Gastrocnemius medialis (tissue), 4 donors: ENCODE measurements around the gene FFAR1. TPM values are rescaled to one million over a fixed set of nuclear protein-coding genes. Genes with fewer than 3 reads are reported as not detected.

ENCODE experiments used
- ATAC-seq, 2 donors: fragments of 150-250 bp; one replicate each; pipeline ENCODE4 v1.9.1; 2016
- DNase-seq, 2 donors: peaks; one replicate each; pipeline ENCODE4 v3.0.0-alpha.2; 2019
- H3K27ac ChIP-seq, 4 donors: fragments of 200-600 bp; sonication (generic); 1 replicate in 1 of 4; 2 replicates in 3 of 4; pipeline ENCODE4 v1.5.1; 2016 to 2018; ENCODE audit warnings: mild to moderate bottlenecking in 2 of 4, moderate library complexity in 1 of 4
- H3K27me3 ChIP-seq, 3 donors: fragments of 200-600 bp; sonication (generic) in 2 of 3; 1 replicate in 1 of 3; 2 replicates in 2 of 3; pipeline versions ENCODE4 v1.5.1 to v1.6.0; 2016 to 2019; ENCODE audit warnings: mild to moderate bottlenecking in 1 of 3, moderate library complexity in 1 of 3
- H3K36me3 ChIP-seq, 2 donors: fragments of 200-600 bp; sonication (generic) in 1 of 2; one replicate each; pipeline ENCODE4 v1.5.1; 2017 to 2018
- H3K4me1 ChIP-seq, 2 donors: fragments of 200-600 bp; sonication (generic) in 1 of 2; one replicate each; pipeline ENCODE4 v1.5.1; 2016 to 2017; ENCODE audit warnings: mild to moderate bottlenecking in 2 of 2
- H3K4me3 ChIP-seq, 4 donors: fragments of 200-600 bp; sonication (generic) in 3 of 4; 1 replicate in 1 of 4; 2 replicates in 3 of 4; pipeline ENCODE4 v1.5.1; 2016 to 2019; ENCODE audit warnings: mild to moderate bottlenecking in 2 of 4
- H3K9me3 ChIP-seq, 3 donors: fragments of 200-600 bp; sonication (generic) in 2 of 3; 1 replicate in 1 of 3; 2 replicates in 2 of 3; pipeline ENCODE4 v1.5.1; 2016 to 2019
- CTCF ChIP-seq, 5 experiments: fragments of 450-650 bp in 3 of 5; fragments of 200-600 bp in 2 of 5; sonication (generic) in 2 of 5; IDR thresholded peaks in 4 of 5; conservative IDR thresholded peaks in 1 of 5; 1 replicate in 4 of 5; 2 replicates in 1 of 5; pipeline ENCODE4 v1.5.1; 2016 to 2019; ENCODE audit warnings: antibody characterized with exemption in 5 of 5, mild to moderate bottlenecking in 3 of 5, moderate library complexity in 3 of 5
- POLR2A ChIP-seq, 2 donors: fragments of 450-650 bp; IDR thresholded peaks; one replicate each; pipeline ENCODE4 v1.6.1; 2017; ENCODE audit warnings: antibody characterized with exemption in 2 of 2, mild to moderate bottlenecking in 2 of 2, moderate library complexity in 2 of 2
- in situ Hi-C, 4 donors: fragments of 200-750 bp; cut with MboI; loops; one replicate each; pipeline versions ENCODE4 v1.15.0 to v1.8.0; 2017; ENCODE audit warnings: low sequenced_read_pairs in 4 of 4
- intact Hi-C: fragments of 100-400 bp; cut with DNase I; formaldehyde crosslinking; loops from one replicate; pipeline ENCODE4 v1.15.1; 2023; ENCODE audit warnings: low total_unique reads
- total RNA-seq, 4 donors: library from RNA; depleted of rRNA; stranded (reverse); fragments of >200 nt; gene quantifications; one replicate each; pipeline versions ENCODE4 v1.1.0 to v1.2.3, GENCODE V29; 2016

Gene FFAR1
- total RNA-seq, 4 donors from 2014 or later: not detected

GRCh38 chr19:35305181-35305580 is 42.5 kb upstream of the FFAR1 start:
- Histone ChIP-seq H3K36me3 (no peaks in the 10 kb centered on the region), H3K4me3 (no peak overlapping the region), H3K9me3 (no peaks in the 10 kb centered on the region), H3K27me3 (peaks cover 6 to 14% (median 12%) of the 10 kb centered on the region in 3 donors), H3K4me1 (no peaks in the 10 kb centered on the region), H3K27ac (no peak overlapping the region)
- in situ Hi-C loops: no loop called here
- DNase-seq (no peak), ATAC-seq (no peak)
- TF ChIP-seq CTCF (IDR thresholded peaks at IDR 0.05 in 4 of 5, conservative IDR thresholded peaks at IDR 0.05 in 1 of 5): no peak
- TF ChIP-seq POLR2A (IDR thresholded peaks at IDR 0.05): no peak
- intact Hi-C loops: no loop called here

GRCh38 chr19:35306473-35307246 is 41.0 kb upstream of the FFAR1 start:
- TF ChIP-seq CTCF (IDR thresholded peaks at IDR 0.05 in 4 of 5, conservative IDR thresholded peaks at IDR 0.05 in 1 of 5): no peak
- TF ChIP-seq POLR2A (IDR thresholded peaks at IDR 0.05): no peak
- ATAC-seq: no peak
- no peaks in the 10 kb centered on the region for H3K36me3 ChIP-seq
- intact Hi-C loops (no loop called here), in situ Hi-C loops (no loop called here)
- H3K4me3 ChIP-seq: no peak overlapping the region
- peaks cover 6 to 7% (median 6%) of the 10 kb centered on the region in 3 donors for H3K27me3 ChIP-seq
- H3K9me3 ChIP-seq: no peaks in the 10 kb centered on the region
- H3K4me1 ChIP-seq: no peaks in the 10 kb centered on the region
- H3K27ac ChIP-seq: no peak overlapping the region
- no peak for DNase-seq

DNA sequence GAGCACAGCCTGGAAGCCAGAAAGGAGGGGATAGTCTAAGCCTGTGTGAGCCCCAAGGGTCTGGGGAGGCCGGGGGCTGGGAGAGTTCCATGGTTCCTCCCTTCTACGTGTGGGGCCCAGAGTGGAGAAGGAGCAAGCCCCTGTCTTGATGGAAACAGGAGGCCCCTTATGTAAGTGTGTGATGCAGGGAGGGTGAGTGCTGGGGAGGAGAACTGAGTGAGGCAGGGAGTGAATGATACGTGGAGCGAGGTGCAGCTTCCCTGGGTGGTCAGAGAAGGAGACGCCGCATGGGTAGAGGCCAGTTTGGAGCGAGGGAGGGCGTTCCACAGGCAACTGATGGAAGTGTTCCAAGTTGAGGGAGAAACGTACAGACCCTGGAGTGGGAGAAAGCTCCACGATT is 39.8 kb upstream of the FFAR1 start:
- H3K4me3 ChIP-seq: no peak overlapping the region
- TF ChIP-seq CTCF (IDR thresholded peaks at IDR 0.05 in 4 of 5, conservative IDR thresholded peaks at IDR 0.05 in 1 of 5): no peak
- no peak for TF ChIP-seq POLR2A (IDR thresholded peaks at IDR 0.05)
- in situ Hi-C loops (no loop called here), intact Hi-C loops (no loop called here)
- peaks cover 0 to 6% (median 3%) of the 10 kb centered on the region in 3 donors for H3K27me3 ChIP-seq
- H3K36me3 ChIP-seq: no peaks in the 10 kb centered on the region
- DNase-seq (no peak), ATAC-seq (no peak)
- H3K9me3 ChIP-seq: no peaks in the 10 kb centered on the region
- no peak overlapping the region for H3K27ac ChIP-seq
- no peaks in the 10 kb centered on the region for H3K4me1 ChIP-seq

DNA sequence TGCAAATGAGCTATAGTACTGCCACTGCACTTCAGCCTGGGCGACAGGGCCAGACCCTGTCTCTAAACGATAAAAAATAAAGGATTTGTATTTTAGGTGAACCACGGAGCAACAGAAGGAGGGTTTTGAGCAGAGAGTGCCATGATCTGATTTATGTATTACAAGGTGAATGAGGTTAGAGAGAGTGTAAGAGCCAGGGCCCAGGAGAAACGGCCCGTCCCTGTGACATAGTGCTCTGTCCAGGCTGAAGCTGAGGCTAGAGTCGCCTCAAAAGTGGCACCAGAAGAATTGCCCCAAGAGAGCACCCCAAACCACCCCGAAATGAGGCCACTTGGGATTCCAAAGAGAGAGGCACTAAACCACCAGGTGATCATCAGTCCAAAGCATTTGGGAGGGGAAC is 38.8 kb upstream of the FFAR1 start:
- H3K36me3 ChIP-seq: no peaks in the 10 kb centered on the region
- TF ChIP-seq POLR2A (IDR thresholded peaks at IDR 0.05): no peak
- TF ChIP-seq CTCF (IDR thresholded peaks at IDR 0.05 in 4 of 5, conservative IDR thresholded peaks at IDR 0.05 in 1 of 5): no peak
- no peaks in the 10 kb centered on the region for H3K9me3 ChIP-seq
- DNase-seq (no peak), ATAC-seq (no peak)
- intact Hi-C loops (no loop called here), in situ Hi-C loops (no loop called here)
- H3K27me3 ChIP-seq: peaks cover 0 to 6% (median under 1%) of the 10 kb centered on the region in 3 donors
- no peak overlapping the region for H3K4me3 ChIP-seq
- H3K27ac ChIP-seq: no peak overlapping the region
- H3K4me1 ChIP-seq: no peaks in the 10 kb centered on the region
